ENCODE data around the gene ATP8B3.

ATP8B3 gene

GRCh38 chr19:1843116-1843515, 31.0 kb upstream of the ATP8B3 start:
- Histone ChIP-seq H3K79me2 (ENCODE audit: insufficient read depth, low read length) (peaks cover 100% of the 10 kb centered on the region), H4K20me1 (ENCODE audit: insufficient read depth, low read length) (peaks cover 94% of the 10 kb centered on the region), H3K27me3 (ENCODE audit: insufficient read depth, low read length, poor library complexity) (no peaks in the 10 kb centered on the region), H3K4me2 (ENCODE audit: insufficient read depth, low read length) (no peak overlapping the region), H3K27ac (ENCODE audit: low read length) (no peak overlapping the region), H3K9ac (ENCODE audit: low read depth, low read length) (no peak overlapping the region), H3K4me3 (ENCODE audit: low read depth in 1 of 2, low read length in 2 of 2) (no peak overlapping the region), H3K36me3 (ENCODE audit: insufficient read depth, low read length) (peaks cover 60% of the 10 kb centered on the region), H3K9me3 (ENCODE audit: insufficient read depth, low read length, severe bottlenecking) (no peaks in the 10 kb centered on the region), H2AFZ (ENCODE audit: low read depth, low read length) (no peak overlapping the region), H3K4me1 (ENCODE audit: insufficient read depth, low read length) (peaks cover 37% of the 10 kb centered on the region)
- ATAC-seq (ENCODE audit: insufficient read depth, low read depth): no peak
- no peak for DNase-seq
- TF ChIP-seq EZH2 (IDR thresholded peaks at IDR 0.05; ENCODE audit: borderline replicate concordance, low read depth, low read length, severe bottlenecking) (no peak), CTCF (IDR thresholded peaks at IDR 0.05; ENCODE audit: borderline replicate concordance, extremely low read depth, low read length, poor library complexity, severe bottlenecking) (no peak)

GRCh38 chr19:1841209-1841924, 29.3 kb upstream of the ATP8B3 start:
- Histone ChIP-seq H2AFZ (ENCODE audit: low read depth, low read length) (no peak overlapping the region), H3K4me1 (ENCODE audit: insufficient read depth, low read length) (peaks cover 25% of the 10 kb centered on the region), H3K27me3 (ENCODE audit: insufficient read depth, low read length, poor library complexity) (no peaks in the 10 kb centered on the region), H3K79me2 (ENCODE audit: insufficient read depth, low read length) (peaks cover 100% of the 10 kb centered on the region), H3K9ac (ENCODE audit: low read depth, low read length) (no peak overlapping the region), H3K4me2 (ENCODE audit: insufficient read depth, low read length) (no peak overlapping the region), H3K36me3 (ENCODE audit: insufficient read depth, low read length) (peaks cover 57% of the 10 kb centered on the region), H3K27ac (ENCODE audit: low read length) (no peak overlapping the region), H3K4me3 (ENCODE audit: low read depth in 1 of 2, low read length in 2 of 2) (no peak overlapping the region), H4K20me1 (ENCODE audit: insufficient read depth, low read length) (peaks cover 93% of the 10 kb centered on the region), H3K9me3 (ENCODE audit: insufficient read depth, low read length, severe bottlenecking) (no peaks in the 10 kb centered on the region)
- TF ChIP-seq EZH2 (IDR thresholded peaks at IDR 0.05; ENCODE audit: borderline replicate concordance, low read depth, low read length, severe bottlenecking) (no peak), CTCF (IDR thresholded peaks at IDR 0.05; ENCODE audit: borderline replicate concordance, extremely low read depth, low read length, poor library complexity, severe bottlenecking) (no peak)
- no peak for DNase-seq
- no peak for ATAC-seq (ENCODE audit: insufficient read depth, low read depth)

- Histone ChIP-seq H3K79me2 (ENCODE audit: insufficient read depth, low read length) (peaks cover 100% of the 10 kb centered on the region), H3K27ac (ENCODE audit: low read length) (no peak overlapping the region), H3K36me3 (ENCODE audit: insufficient read depth, low read length) (peaks cover 49% of the 10 kb centered on the region), H3K27me3 (ENCODE audit: insufficient read depth, low read length, poor library complexity) (no peaks in the 10 kb centered on the region), H3K9me3 (ENCODE audit: insufficient read depth, low read length, severe bottlenecking) (no peaks in the 10 kb centered on the region), H3K9ac (ENCODE audit: low read depth, low read length) (no peak overlapping the region), H4K20me1 (ENCODE audit: insufficient read depth, low read length) (peaks cover 92% of the 10 kb centered on the region), H2AFZ (ENCODE audit: low read depth, low read length) (no peak overlapping the region), H3K4me3 (ENCODE audit: low read depth in 1 of 2, low read length in 2 of 2) (no peak overlapping the region), H3K4me1 (ENCODE audit: insufficient read depth, low read length) (peaks cover 17% of the 10 kb centered on the region), H3K4me2 (ENCODE audit: insufficient read depth, low read length) (no peak overlapping the region)
- no peak for DNase-seq
- ATAC-seq (ENCODE audit: insufficient read depth, low read depth): no peak
- TF ChIP-seq CTCF (IDR thresholded peaks at IDR 0.05; ENCODE audit: borderline replicate concordance, extremely low read depth, low read length, poor library complexity, severe bottlenecking): no peak
- no peak for TF ChIP-seq EZH2 (IDR thresholded peaks at IDR 0.05; ENCODE audit: borderline replicate concordance, low read depth, low read length, severe bottlenecking)
Observed at GRCh38 chr19:1840541-1841115, 28.6 kb upstream of the ATP8B3 start.

All from DND-41 (cell line).